22Rv1 (cell line): Measurements from ENCODE around the gene ZNF629.

Experiments
- H3K27ac ChIP-seq: fragments of 450-650 bp; 2 replicates; pipeline ENCODE4 v1.5.1; 2017
- ZFX ChIP-seq: fragments of 450-650 bp; IDR thresholded peaks from 2 replicates; pipeline ENCODE4 v1.6.1; 2017; ENCODE audit warnings: antibody characterized with exemption, borderline replicate concordance
- TF ChIP-seq, protein P1 (sequence below): fragments of 450-650 bp; IDR thresholded peaks from 2 replicates; pipeline ENCODE4 v1.5.1; 2017; ENCODE audit warnings: mild to moderate bottlenecking

The ZNF629 gene

DNA sequence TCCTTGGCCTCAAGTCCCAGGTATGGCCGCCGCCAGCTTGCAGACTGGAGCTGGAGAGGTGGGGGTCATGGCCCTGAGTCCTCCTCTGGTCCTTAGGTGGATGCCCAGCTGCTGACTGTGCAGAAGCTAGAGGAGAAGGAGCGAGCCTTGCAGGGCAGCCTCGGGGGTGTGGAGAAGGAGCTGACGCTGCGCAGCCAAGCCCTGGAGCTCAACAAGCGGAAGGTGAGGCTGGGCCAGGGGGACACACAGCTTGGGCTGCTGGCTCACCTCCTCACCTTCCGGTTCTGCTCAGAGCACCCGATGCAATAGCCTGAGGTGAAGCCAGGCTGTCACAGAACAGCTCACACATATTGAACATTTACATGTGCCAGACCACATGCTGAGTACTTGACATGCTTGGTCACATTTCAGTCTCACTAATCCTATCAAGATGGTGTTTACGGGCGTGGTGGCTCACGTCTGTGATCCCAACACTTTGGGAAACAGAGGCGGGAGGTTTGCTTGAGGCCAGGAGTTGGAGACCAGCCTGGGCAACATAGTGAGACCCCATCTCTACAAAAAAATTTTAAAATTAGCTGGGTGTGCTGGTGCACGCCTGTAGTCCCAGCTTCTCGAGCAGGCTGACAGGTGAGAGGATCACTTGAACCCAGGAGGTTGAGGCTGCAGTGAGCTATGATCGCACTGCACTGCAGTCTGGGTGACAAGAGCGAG is 17.5 kb downstream of the ZNF629 start:
- TF ChIP-seq, protein P1, sequence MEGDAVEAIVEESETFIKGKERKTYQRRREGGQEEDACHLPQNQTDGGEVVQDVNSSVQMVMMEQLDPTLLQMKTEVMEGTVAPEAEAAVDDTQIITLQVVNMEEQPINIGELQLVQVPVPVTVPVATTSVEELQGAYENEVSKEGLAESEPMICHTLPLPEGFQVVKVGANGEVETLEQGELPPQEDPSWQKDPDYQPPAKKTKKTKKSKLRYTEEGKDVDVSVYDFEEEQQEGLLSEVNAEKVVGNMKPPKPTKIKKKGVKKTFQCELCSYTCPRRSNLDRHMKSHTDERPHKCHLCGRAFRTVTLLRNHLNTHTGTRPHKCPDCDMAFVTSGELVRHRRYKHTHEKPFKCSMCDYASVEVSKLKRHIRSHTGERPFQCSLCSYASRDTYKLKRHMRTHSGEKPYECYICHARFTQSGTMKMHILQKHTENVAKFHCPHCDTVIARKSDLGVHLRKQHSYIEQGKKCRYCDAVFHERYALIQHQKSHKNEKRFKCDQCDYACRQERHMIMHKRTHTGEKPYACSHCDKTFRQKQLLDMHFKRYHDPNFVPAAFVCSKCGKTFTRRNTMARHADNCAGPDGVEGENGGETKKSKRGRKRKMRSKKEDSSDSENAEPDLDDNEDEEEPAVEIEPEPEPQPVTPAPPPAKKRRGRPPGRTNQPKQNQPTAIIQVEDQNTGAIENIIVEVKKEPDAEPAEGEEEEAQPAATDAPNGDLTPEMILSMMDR = no peak
- TF ChIP-seq ZFX = no peak

DNA sequence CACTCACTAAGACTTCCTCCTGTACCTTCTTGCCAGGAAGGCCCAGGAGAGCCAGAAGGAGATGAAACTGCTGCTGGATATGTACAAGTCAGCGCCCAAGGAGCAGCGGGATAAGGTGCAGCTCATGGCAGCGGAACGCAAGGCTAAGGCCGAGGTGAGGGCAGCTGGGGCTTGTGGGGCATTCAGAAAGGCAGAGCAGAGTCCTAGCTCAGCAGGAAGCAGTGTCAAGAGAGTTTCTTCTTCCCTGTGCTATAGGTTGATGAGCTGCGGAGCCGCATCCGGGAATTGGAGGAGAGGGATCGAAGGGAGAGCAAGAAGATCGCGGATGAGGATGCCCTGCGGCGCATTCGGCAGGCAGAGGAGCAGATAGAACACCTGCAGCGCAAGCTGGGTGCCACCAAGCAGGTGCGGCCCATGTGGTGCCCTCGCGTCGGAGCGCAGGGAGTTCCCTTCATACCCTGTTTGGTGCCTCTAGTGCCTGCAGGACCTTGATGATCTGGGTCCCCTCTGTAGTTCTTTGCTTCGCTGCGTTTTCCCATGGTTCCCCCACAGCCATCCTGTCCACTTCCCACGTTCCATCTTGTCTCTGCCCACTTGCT is 18.3 kb downstream of the ZNF629 start:
- TF ChIP-seq, protein P1 = no peak
- no peak for TF ChIP-seq ZFX
- no peak overlapping the region for H3K27ac ChIP-seq

More for the DNA sequence above, 17.5 kb downstream of the ZNF629 start:
- H3K27ac ChIP-seq = no peak overlapping the region

DNA sequence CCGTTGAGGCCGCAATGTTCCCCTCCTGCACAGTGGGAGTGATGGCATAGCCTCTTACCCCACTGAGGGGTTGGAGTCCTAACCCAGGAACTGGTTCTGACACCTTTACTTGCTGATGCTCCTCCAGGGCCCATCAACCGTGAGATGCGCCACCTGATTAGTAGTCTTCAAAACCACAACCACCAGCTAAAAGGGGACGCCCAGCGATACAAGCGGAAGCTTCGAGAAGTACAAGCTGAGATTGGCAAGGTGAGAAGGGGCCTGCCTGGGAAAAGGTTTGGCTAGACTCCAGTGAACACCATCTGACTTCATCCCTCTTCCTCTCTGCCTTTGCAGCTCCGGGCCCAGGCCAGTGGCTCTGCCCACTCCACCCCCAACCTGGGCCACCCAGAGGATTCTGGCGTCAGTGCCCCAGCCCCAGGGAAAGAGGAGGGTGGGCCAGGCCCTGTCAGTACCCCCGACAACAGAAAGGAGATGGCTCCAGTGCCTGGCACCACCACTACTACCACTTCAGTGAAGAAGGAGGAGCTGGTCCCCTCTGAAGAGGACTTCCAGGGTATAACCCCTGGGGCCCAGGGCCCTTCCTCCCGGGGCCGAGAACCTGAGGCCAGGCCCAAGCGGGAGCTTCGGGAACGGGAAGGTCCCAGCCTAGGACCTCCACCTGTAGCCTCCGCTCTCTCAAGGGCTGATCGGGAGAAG is 19.1 kb downstream of the ZNF629 start:
- no peak for TF ChIP-seq ZFX
- TF ChIP-seq, protein P1 = no peak
- no peak overlapping the region for H3K27ac ChIP-seq

DNA sequence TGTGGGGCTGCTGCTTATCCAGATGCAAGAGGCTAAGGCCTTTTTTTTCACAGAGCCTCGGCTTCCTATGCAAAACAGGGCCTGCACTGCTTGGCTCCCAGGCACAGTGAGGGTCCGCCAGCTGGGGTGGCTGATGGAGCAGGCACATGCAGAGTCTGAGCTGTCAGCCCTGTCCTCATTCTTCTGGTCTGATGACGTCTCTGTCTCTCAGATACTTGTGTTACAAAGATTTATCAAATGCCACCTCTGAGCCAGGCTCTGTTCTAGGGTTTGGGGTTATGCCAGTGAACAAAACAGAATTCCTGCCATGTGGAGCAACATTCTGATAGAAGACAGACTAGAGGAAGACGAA is 20.1 kb downstream of the ZNF629 start:
- TF ChIP-seq ZFX = no peak
- TF ChIP-seq, protein P1 = no peak

DNA sequence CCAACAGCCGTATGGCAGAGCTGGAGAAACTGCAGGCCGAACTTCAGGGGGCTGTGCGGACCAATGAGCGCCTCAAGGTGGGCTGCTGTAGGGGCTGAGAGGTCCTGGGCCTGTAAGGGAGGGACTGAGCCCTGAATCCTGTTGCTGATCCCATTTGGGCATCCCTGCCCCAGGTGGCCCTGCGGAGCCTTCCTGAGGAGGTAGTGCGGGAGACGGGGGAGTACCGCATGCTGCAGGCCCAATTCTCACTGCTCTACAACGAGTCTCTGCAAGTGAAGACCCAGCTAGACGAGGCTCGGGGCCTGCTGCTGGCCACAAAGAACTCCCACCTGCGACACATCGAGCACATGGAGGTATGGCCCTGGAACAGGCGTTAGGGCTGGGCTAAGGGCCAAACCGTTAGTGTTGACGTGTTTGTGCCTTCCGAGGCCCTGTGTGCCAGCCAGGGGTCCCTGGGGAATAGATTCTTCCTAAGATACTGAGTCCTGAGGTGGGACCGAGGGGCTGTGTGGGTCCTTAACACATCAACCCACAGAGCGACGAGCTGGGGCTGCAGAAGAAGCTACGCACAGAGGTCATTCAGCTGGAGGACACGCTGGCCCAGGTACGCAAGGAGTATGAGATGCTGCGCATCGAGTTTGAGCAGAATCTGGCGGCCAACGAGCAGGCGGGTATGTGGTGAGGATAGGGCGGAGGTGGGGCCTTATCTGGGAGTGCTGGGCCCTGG is 20.6 kb downstream of the ZNF629 start:
- no peak overlapping the region for H3K27ac ChIP-seq
- TF ChIP-seq ZFX = no peak
- TF ChIP-seq, protein P1 = no peak

More for the DNA sequence above, 20.1 kb downstream of the ZNF629 start:
- no peak overlapping the region for H3K27ac ChIP-seq

DNA sequence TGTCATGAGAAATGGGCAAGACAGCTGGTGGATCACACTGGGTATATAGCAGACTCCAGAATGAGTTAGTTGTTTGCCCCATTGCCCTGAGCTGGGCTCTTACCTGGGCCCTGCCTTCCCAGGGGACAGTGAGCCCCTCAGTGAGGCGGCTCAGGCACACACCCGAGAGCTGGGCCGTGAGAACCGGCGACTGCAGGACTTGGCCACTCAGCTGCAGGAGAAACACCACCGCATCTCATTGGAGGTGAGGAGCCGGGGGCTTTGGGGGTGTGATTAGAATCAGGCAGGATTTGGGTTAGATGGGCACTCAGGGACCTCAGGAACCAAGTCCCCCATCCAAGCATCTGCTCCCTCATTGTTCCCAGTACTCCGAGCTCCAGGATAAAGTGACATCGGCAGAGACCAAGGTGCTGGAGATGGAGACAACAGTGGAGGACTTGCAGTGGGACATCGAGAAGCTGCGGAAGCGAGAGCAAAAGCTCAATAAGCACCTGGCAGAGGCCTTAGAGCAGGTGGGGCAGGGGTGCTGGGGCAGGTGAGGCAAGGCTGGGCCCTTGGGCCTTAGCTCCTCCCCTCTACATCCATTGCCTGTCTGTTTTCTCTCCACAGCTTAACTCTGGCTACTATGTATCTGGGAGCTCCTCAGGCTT is 22.1 kb downstream of the ZNF629 start:
- TF ChIP-seq, protein P1 = no peak
- no peak overlapping the region for H3K27ac ChIP-seq
